Head of caudate nucleus (tissue), 42 donors: ENCODE results near the gene RAB33A.

Source experiments
- DNase-seq, 42 donors: peaks; one replicate each; pipeline versions ENCODE4 v3.0.0 to v3.0.0-alpha.2; 2020 to 2021; ENCODE audit warnings: mixed read lengths in 7 of 42
- intact Hi-C: fragments of 100-400 bp; cut with DNase I; formaldehyde crosslinking; loops from one replicate; pipeline ENCODE4 v1.15.0; 2022

RAB33A gene

GRCh38 chrX:130170752-130171445 lies 863 bp upstream of the RAB33A start:
- peak; percentile 78 to 95 (median 89) for DNase-seq
- intact Hi-C loops = no loop called here

- peak in 16 of 42 donors; percentile 5 to 51 (median 21) for DNase-seq
- intact Hi-C loops = no loop called here
These were observed 524 bp downstream of the RAB33A start for GRCh38 chrX:130172127-130172845.

GRCh38 chrX:130173190-130173895 lies 1.6 kb downstream of the RAB33A start:
- peak in 29 of 42 donors; percentile 9 to 69 (median 44) for DNase-seq
- intact Hi-C loops = no loop called here

- peak in 6 of 42 donors; percentile 12 to 53 (median 24) for DNase-seq
- intact Hi-C loops = no loop called here
These were observed 2.4 kb downstream of the RAB33A start for GRCh38 chrX:130174045-130174704.

- intact Hi-C loops = no loop called here
- DNase-seq = no peak
These were observed 3.2 kb downstream of the RAB33A start for GRCh38 chrX:130174937-130175336.

- no peak for DNase-seq
- intact Hi-C loops = no loop called here
These were observed 4.6 kb downstream of the RAB33A start for GRCh38 chrX:130176354-130176776.

- intact Hi-C loops = no loop called here
- DNase-seq = no peak
These were observed 5.2 kb downstream of the RAB33A start for GRCh38 chrX:130176942-130177341.

GRCh38 chrX:130179170-130179569 lies 7.4 kb downstream of the RAB33A start:
- intact Hi-C loops = no loop called here
- peak in 11 of 42 donors; percentile 13 to 58 (median 26) for DNase-seq

GRCh38 chrX:130179579-130180215 lies 7.9 kb downstream of the RAB33A start:
- no peak for DNase-seq
- intact Hi-C loops = no loop called here

- no peak for DNase-seq
- intact Hi-C loops = no loop called here
These were observed 12.4 kb downstream of the RAB33A start for GRCh38 chrX:130184168-130184567.

- intact Hi-C loops = no loop called here
- DNase-seq = no peak
These were observed 13.1 kb downstream of the RAB33A start for GRCh38 chrX:130184857-130185256.

- intact Hi-C loops = no loop called here
- DNase-seq = no peak
These were observed 14.9 kb downstream of the RAB33A start for GRCh38 chrX:130186651-130187050.

GRCh38 chrX:130190801-130191200 lies 19.0 kb downstream of the RAB33A start:
- DNase-seq = no peak
- intact Hi-C loops = loop anchor here (2.0 kb wide), 1 partner anchor 108 kb away; no protein-coding TSS in a partner anchor

GRCh38 chrX:130196466-130196865 lies 24.7 kb downstream of the RAB33A start:
- no peak for DNase-seq
- intact Hi-C loops = loop anchor here (5.0 kb wide), 1 partner anchor 124 kb away; no protein-coding TSS in a partner anchor

GRCh38 chrX:130197464-130197863 lies 25.7 kb downstream of the RAB33A start:
- no peak for DNase-seq
- intact Hi-C loops = loop anchor here (5.0 kb wide), 1 partner anchor 125 kb away; no protein-coding TSS in a partner anchor

GRCh38 chrX:130204647-130205046 lies 32.9 kb downstream of the RAB33A start:
- DNase-seq = no peak

GRCh38 chrX:130211415-130212186 lies 39.8 kb downstream of the RAB33A start:
- DNase-seq = no peak
- intact Hi-C loops = no loop called here

More at GRCh38 chrX:130204647-130205046, 32.9 kb downstream of the RAB33A start:
- intact Hi-C loops = no loop called here

- no peak for DNase-seq
- intact Hi-C loops = no loop called here
These were observed 40.6 kb downstream of the RAB33A start for GRCh38 chrX:130212371-130212770.
